ENCODE results near the gene RIMBP3B.
"Not testable (repeated sequence)": the region's sequence is repeated elsewhere in the genome, so short reads cannot be mapped to it uniquely, and the experiment has no call there.

Gene RIMBP3B

DNA sequence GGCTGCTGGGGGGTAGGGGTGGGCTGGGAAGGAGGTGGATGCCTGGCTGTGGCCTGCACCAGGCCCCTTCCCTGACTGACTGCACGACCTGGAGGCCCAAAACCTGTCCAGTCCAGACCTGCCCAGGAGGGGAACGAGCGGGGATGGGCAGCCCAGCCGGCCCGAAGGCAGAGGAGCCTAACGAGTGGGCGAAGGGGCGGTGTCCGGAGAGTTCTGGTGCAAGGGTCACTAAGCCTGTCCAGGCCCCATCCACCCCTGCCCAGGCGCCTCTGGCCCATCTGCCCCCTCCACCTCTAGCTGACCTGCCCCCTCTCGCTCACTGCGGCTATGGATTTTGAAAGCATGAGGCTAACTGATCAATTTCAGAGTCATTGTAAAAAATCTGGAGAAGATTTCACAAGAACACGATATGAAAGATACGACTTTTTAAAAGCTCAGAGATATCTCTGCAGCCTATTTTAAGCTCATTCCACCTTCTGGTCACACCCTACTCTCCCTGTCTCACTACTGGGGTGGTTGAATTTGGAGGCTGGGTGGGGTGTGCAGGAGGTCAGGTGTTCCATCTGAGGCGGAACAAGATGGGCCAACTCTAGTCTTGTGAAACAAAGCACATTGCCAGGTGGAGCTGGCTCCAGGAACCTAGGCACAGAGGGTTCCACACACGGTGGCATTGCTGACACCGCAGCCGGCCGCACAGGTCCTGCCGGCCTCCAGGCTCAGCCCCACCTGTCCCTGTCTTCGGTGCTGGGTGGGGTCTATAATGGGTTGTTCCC is 17.8 kb downstream of the RIMBP3B start:
- ATAC-seq, H3K9me3 Mint-ChIP-seq, H3K36me3 Mint-ChIP-seq, H3K27me3 Mint-ChIP-seq, H3K27ac Mint-ChIP-seq, H3K4me3 Mint-ChIP-seq, H3K4me1 Mint-ChIP-seq: not testable (repeated sequence)

DNA sequence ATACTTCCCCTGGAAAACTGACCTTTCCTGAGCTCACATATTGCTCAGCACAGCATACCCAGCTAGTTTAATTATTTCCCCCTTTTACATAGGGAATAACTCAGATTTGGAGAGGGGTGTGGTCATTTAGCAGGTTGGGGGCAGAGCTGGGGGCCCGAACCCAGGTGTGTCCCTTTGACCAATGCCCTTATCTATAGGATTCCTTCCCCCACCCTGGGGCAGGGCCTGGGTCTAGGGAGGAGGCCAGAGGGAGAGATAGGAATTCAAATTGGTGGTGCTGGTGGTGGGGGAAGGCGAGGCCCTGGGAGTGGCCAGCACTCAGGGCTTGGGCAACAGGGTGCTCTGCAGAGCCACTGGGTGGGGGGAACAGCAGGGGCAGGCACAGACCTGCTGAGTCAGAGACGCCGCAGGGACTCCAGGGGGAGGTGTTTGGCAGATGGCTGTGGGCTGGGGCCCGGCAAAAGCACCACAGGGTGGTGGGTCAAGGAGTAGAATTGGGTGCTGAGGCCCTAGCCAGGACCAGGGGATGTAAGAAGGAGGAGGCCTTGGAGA is 19.3 kb downstream of the RIMBP3B start:
- H3K27me3 Mint-ChIP-seq, H3K36me3 Mint-ChIP-seq, H3K4me3 Mint-ChIP-seq, H3K9me3 Mint-ChIP-seq, ATAC-seq, H3K27ac Mint-ChIP-seq, H3K4me1 Mint-ChIP-seq: not testable (repeated sequence)

DNA sequence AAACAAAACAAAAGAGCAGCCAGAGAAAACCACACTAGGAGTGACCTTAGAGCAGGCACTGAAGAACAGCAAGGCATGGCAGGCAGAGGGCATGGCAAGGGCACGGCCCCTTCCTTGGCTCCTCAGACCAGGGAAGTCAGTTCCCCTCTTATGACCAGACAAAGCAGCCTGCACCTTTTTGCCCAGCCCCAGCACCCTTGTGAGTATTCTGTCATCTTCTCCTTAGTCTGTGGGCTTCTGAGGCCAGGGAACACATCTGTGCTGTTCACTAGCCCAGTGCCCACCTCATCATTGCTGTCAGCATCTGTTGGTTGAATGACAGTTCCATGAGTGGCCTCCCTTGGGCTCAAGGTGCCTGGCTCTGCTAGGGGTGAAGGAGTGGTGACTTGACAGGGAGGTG is 23.6 kb downstream of the RIMBP3B start:
- H3K4me3 Mint-ChIP-seq, H3K36me3 Mint-ChIP-seq, H3K27me3 Mint-ChIP-seq, H3K27ac Mint-ChIP-seq, H3K4me1 Mint-ChIP-seq, H3K9me3 Mint-ChIP-seq: not testable (repeated sequence)
- peak; percentile 47 for ATAC-seq

DNA sequence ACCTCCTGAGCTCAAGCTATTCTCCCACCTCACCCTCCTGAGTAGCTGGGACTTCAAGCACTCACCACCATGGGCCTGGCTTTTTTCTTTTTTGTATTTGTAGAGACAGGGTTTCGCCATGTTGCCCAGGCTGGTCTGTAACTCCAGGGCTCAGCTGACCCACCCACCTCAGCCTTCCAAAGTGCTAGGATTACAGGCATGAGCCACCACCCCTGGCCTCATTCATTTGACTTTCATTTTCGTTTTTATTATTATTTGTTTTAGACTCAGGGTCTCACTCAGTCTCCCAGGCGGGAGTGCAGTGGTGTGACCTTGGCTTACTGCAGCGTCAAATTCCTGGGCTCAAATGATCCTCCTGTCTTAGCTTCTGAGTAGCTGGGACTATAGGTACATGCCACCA is 24.2 kb downstream of the RIMBP3B start:
- not testable (repeated sequence) for H3K9me3 Mint-ChIP-seq, H3K36me3 Mint-ChIP-seq, H3K4me1 Mint-ChIP-seq, H3K27ac Mint-ChIP-seq, H3K4me3 Mint-ChIP-seq, ATAC-seq, H3K27me3 Mint-ChIP-seq

DNA sequence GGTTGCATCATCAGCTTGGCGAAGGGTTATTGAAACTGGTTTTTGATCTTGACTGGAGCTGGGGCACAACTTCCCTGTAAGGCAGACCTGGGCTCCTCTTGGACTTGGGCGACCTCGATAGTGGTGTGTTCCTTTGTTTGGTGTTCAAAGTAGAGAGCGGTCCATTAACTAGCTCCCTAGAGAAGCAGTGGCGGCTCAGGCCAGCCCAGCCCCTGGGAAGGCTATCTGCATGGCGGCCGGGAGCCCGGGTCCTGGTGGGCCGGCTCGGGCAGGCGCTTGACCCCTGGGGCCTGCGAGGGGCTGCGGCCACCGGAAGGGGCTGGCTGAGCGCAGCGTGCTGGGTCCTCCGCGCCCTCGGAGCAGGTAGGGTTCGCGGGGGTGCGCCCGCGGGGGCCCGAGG is 32.8 kb downstream of the RIMBP3B start:
- H3K36me3 Mint-ChIP-seq, H3K4me1 Mint-ChIP-seq, H3K27me3 Mint-ChIP-seq, ATAC-seq, H3K27ac Mint-ChIP-seq, H3K4me3 Mint-ChIP-seq, H3K9me3 Mint-ChIP-seq: not testable (repeated sequence)

DNA sequence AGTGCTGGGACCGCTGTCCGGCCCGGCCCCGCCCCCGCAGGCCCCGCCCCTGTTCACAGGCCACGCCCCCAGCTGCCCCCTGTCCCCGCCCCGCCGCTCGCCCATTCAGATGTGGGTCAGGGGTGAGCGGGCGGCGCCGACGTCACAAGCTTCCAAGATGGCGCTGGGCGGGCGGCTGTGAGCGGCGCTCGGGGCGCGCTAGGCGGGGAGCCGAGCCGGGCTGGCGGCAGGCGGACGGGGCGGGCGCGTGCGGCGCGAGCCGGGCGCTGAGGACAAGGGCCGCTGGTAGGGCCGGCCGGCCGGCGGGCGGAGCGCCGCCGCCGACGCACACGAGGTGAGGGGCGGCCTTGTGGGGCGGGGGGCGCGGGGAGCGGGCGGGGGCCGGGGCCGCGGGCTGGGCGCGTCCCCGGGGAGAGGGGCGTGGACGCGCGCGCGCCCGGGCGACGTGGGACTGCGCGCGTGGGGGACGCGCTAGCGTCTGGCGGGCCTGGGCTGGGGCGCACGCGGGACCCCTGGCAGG is 33.7 kb downstream of the RIMBP3B start, which contains the start of gene HIC2:
HIC2 (plus strand) TSS at position 145 of the 520 bp plus-strand sequence. CDS start 25,461 bp downstream, outside the sequence.
- not testable (repeated sequence) for H3K27ac Mint-ChIP-seq, H3K36me3 Mint-ChIP-seq, H3K4me1 Mint-ChIP-seq, H3K27me3 Mint-ChIP-seq, H3K9me3 Mint-ChIP-seq
- H3K4me3 Mint-ChIP-seq, result peak within 1 kb of the TSS; percentile 47
- peak; percentile 94 for ATAC-seq

DNA sequence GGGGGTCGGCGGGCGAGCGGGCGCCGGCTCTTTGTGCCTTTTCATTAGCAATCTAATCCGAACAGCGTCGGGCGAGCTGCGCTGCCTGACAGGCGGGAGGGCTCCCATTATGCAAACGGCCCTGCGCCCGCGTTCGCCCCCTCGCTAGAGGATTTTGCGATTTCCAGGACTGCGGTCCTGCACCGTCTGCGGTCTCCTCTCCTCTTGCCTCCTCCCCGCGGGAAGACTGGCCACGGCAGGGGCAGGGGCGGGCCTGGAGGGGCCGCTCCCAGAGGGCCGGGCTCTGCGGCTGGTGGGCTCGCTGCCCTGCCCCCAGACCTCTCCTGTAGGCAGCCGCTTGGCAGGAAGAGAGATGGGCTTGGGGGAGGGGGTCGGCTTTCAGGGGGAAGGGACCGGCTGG is 34.3 kb downstream of the RIMBP3B start:
- H3K9me3 Mint-ChIP-seq, H3K27me3 Mint-ChIP-seq, H3K27ac Mint-ChIP-seq, H3K4me1 Mint-ChIP-seq, H3K36me3 Mint-ChIP-seq: not testable (repeated sequence)
- ATAC-seq, result peak; percentile 6
- peak overlapping the region; percentile 47 for H3K4me3 Mint-ChIP-seq

DNA sequence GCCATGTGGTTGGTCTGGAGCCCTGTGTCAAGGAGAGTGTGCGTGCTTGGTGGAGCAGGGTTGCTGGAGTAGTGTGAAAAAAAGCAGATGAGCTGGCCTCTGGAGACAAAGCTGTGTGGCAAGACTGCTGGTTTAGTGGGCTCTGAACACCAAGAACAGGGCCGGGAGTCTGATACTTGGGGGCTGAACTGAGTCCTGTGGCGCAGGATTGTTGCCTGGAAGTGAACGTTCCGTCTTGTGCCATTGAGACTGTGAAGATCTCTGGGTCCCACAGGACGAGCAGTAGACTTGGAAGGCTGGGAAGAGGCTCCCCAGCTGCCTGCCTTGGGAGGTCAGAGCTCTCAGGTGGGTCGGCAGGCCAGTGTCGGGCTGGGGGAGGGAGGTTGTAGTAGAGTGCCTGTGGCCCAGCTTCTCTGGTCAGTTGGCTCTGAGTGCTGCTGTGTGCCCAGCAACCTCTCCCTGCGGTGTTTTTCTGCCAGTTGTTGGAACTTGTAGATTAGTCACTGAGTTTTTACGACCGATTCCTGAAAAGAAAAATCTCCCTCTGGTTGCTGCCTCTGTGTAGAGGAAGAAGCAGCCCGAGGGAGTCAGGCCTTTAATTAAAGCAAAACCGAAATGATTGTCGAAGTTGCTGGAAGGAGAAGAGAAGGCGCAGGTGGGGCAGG is 35.6 kb downstream of the RIMBP3B start:
- ATAC-seq, H3K9me3 Mint-ChIP-seq, H3K27me3 Mint-ChIP-seq, H3K27ac Mint-ChIP-seq, H3K4me1 Mint-ChIP-seq, H3K4me3 Mint-ChIP-seq, H3K36me3 Mint-ChIP-seq: not testable (repeated sequence)

DNA sequence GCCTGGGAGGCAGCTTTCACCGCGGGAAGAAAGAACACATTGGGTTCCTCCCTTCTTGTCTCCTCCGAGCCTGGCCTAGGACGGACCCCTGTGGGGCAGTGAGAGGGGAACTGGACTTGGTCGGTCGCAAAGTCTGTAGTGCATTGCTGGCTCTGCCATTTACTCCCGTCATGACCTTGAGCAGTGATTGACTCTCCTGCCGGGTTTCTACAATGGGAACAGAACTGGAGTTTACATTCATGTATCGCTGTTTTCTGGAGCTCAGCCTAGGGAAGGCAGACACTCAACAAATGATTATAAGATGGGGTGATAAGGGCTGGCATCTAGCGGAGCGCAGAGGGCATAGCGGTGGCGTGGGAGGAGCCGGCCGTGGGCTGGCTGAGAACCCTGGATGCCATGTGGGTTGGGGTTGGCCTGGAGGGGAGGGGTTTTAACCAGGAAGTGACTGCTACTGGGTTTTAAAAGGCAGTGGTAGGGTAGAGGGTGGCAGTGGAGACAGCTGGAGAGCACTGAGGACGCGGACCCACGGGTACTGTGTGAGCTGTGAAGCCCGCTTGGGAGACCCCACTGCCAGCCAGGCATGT is 36.7 kb downstream of the RIMBP3B start:
- not testable (repeated sequence) for H3K4me3 Mint-ChIP-seq, H3K4me1 Mint-ChIP-seq, H3K27me3 Mint-ChIP-seq, H3K36me3 Mint-ChIP-seq, H3K9me3 Mint-ChIP-seq, H3K27ac Mint-ChIP-seq
- ATAC-seq, result peak; percentile 55

DNA sequence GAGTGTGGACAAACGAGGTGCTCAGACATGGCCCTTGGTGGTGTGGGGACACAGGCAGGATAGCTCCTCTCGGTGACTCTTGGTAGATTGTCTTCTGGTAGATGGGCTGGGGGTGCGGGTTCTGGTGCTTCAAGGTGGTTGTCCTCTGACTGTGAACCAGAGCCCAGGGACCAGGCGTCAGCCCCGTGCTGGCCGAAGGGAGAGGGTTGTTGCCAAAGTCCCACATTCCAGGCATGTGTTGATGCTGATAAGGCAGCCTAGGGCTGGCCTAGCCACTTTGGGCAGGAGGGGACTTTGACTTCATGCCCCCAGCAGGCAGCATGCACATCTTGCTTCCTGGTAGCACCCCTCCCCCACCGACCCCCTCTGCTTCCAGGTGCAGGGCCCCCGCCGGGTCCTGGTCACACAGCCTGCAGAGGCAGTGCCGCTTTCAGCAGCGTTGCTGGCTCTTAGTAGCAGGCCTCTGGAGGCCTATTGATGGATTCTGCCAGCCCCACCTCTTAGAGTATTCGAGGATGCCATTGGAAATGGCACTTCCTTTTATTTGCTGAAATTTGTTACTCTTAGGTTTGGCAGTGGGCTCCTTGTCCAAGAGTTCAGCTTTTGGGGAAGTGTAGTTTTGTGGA is 40.6 kb downstream of the RIMBP3B start:
- H3K27ac Mint-ChIP-seq, H3K36me3 Mint-ChIP-seq, ATAC-seq, H3K4me1 Mint-ChIP-seq, H3K27me3 Mint-ChIP-seq, H3K9me3 Mint-ChIP-seq, H3K4me3 Mint-ChIP-seq: not testable (repeated sequence)

DNA sequence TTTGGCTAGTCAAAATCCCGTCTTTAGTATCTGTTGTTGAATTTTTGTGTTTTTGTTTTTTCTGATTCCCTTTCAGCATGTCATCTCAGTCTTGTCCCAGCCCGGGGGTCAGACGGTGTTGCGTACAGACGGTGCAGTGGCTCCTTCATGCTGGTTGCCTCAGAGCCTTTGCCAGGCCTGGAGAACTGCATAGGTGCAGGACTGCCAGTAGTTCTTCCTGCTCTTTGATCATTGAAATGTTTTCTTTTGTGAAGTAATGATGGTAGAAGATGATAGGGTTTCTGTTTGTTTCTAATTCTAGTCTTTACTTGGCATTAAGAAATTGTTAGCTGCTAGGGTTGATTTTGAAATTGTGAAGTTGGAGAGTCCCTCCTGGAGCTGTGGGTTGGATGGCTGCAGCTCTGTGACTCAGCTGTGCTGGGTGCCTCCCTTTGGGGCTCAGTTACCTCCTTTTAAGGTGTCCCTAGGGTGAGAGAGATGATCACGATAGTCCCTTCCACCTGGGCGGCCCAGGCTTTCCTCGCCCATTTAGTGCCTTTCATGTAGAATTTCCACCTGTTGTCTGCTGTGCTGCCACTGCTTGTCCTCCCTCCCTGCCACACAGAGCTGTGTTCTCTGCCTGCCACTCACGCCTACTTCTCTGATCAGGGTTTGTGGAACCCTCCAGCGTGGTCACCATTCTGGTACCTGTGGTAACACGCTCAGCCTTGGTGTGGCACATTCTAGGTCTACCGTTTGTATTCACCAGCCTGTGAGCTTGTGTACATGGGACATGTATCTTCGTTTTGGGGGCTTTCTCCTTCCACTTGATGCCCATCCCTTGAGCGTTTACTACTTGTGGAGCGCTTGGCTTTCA is 51.1 kb downstream of the RIMBP3B start:
- H3K4me1 Mint-ChIP-seq, H3K4me3 Mint-ChIP-seq, H3K36me3 Mint-ChIP-seq, H3K9me3 Mint-ChIP-seq, H3K27me3 Mint-ChIP-seq, H3K27ac Mint-ChIP-seq: not testable (repeated sequence)
- peak; percentile 48 for ATAC-seq

DNA sequence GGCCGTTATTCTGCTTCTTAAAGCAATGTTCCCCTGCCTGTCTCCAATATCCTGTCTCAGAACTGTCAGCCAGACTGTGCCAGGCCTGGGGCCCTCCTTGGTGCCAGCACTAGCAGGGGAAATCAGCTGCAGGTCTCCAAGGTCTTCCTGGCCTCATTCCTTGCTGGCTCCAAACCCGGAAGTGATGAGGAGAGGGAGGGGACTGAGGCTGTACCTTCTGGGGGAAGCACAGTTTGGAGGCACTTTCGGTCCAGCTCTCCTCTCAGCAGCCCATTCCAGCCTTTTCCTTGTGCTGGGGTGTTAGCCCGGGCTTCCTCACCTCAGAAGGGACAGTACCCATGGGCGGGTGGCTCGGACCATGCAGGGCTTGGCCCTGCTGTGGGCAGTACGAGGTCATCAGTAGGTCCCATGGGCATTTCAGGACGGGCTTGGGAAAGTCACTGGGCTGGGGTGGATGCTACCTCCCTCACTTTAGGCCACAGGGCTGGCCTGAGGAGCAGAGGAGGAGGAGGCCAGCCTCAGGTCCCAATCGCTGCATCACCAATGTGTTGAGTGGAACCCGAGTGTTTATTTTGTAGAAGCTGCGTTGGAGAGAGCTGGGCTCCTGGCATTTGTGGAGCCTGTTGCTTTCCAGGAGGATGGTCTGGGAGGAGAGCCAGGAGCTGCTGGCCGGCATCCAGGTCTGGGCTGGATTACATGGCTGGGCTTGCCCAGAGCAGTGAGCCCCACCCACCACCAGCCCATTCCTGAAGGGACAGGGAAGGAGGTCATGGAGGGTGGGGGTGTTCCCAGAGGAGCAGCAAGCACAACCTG is 52.7 kb downstream of the RIMBP3B start:
- not testable (repeated sequence) for H3K27ac Mint-ChIP-seq

DNA sequence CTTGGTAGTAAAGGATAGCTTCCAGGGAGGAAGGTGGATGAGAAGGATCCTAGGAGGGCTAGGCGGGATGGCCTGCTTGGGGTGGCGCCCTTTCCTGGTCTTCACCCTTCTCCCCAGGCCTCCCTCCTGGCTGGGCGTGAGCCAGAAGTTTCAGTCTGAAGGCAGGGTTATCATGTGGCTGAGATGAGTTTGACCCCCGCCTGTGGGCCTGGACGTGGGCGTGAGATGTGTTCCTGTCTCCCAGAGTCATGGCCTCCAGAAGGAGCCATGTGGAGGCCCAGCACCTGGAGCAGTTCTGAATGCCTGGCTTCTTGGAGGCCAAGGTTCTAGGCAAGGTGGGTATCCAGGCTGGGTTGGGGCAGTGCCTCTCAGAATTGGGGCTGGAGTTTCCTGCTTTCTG is 54.5 kb downstream of the RIMBP3B start:
- not testable (repeated sequence) for ATAC-seq, H3K9me3 Mint-ChIP-seq, H3K4me3 Mint-ChIP-seq, H3K27ac Mint-ChIP-seq, H3K4me1 Mint-ChIP-seq, H3K36me3 Mint-ChIP-seq, H3K27me3 Mint-ChIP-seq

More for the DNA sequence above, 52.7 kb downstream of the RIMBP3B start:
- H3K9me3 Mint-ChIP-seq, H3K27me3 Mint-ChIP-seq, ATAC-seq, H3K4me3 Mint-ChIP-seq, H3K4me1 Mint-ChIP-seq, H3K36me3 Mint-ChIP-seq: not testable (repeated sequence)

Measured in stimulated activated memory B cell treated with anti-CD40 and anti-IgM and Interleukin-4, amounts not matched to agents 10 μg/mL and 1 μg/mL and 100 μg/mL, for 72 hours (primary cell).